HepG2 (cell line): ENCODE measurements around the gene IFNLR1. TPM values are rescaled to one million over a fixed set of nuclear protein-coding genes. Genes with fewer than 3 reads are reported as not detected.

Source experiments
- DPF2 ChIP-seq: sonication (generic); formaldehyde crosslinking; IDR thresholded peaks from 2 replicates; pipeline ENCODE4 v1.4.0; 2020; ENCODE audit warnings: mild to moderate bottlenecking, low read depth, missing genetic modification reagents, borderline replicate concordance
- JUNB ChIP-seq: sonication (generic); formaldehyde crosslinking; IDR thresholded peaks from 2 replicates; pipeline ENCODE4 v1.8.0; 2022; ENCODE audit warnings: missing genetic modification reagents, mild to moderate bottlenecking, borderline replicate concordance
- MAF1 ChIP-seq: sonication (generic); formaldehyde crosslinking; IDR thresholded peaks from 2 replicates; pipeline ENCODE4 v1.5.0; 2020; ENCODE audit warnings: missing genetic modification reagents, borderline replicate concordance
- NFIC ChIP-seq: IDR thresholded peaks from 2 replicates; pipeline ENCODE4 v1.6.1; 2012; ENCODE audit warnings: mild to moderate bottlenecking, low read length, inconsistent platforms
- SYNCRIP ChIP-seq: fragments of 200-400 bp; formaldehyde crosslinking; IDR thresholded peaks from 2 replicates; pipeline ENCODE4 v1.6.1; 2018; ENCODE audit warnings: mild to moderate bottlenecking, low read depth, low read length; ENCODE audit not compliant: insufficient read depth
- TBL1XR1 ChIP-seq: fragments of 150-350 bp; IDR thresholded peaks from 2 replicates; pipeline ENCODE4 v1.6.1; 2014; ENCODE audit warnings: borderline replicate concordance, low read length; ENCODE audit not compliant: partially characterized antibody
- ZNF546 ChIP-seq: sonication (generic); formaldehyde crosslinking; conservative IDR thresholded peaks from 2 replicates; pipeline ENCODE4 v1.8.1; 2023; ENCODE audit warnings: mild to moderate bottlenecking, missing genetic modification reagents
- ZNF616 ChIP-seq: sonication (generic); formaldehyde crosslinking; IDR thresholded peaks from 2 replicates; pipeline ENCODE4 v1.5.0; 2020; ENCODE audit warnings: low read depth, mild to moderate bottlenecking, missing genetic modification reagents
- ZNF772 ChIP-seq: sonication (generic); formaldehyde crosslinking; IDR thresholded peaks from 2 replicates; pipeline ENCODE4 v1.5.0; 2020; ENCODE audit warnings: mild to moderate bottlenecking, missing genetic modification reagents
- polyA plus RNA-seq, 8 experiments: library from polyadenylated mRNA; depleted of rRNA in 3 of 8; stranded (reverse) in 7 of 8; unstranded in 1 of 8; fragments of >200 nt; fragmentation: Illumina TruSeq in 4 of 8; extraction: Trizol in 4 of 8; gene quantifications; 2 replicates each; pipeline versions ENCODE4 v1.2.1 to v1.2.3, GENCODE V29; 2011 to 2016; ENCODE audit warnings: low read depth in 4 of 8, missing spikeins in 1 of 8, mixed read lengths in 1 of 8; ENCODE audit not compliant: insufficient read depth in 1 of 8
- total RNA-seq, 5 experiments: library from RNA; depleted of rRNA; stranded (reverse); fragments of >200 nt; fragmentation: Illumina TruSeq; extraction: Trizol; gene quantifications; 2 replicates each; pipeline ENCODE4 v1.2.3, GENCODE V29; 2016; ENCODE audit warnings: low read depth in 1 of 5
- TF ChIP-seq, protein P1 (sequence below): sonication (generic); formaldehyde crosslinking; IDR thresholded peaks from 2 replicates; pipeline ENCODE4 v1.4.0; 2020; ENCODE audit warnings: mild to moderate bottlenecking, missing genetic modification reagents, borderline replicate concordance
- TF ChIP-seq, protein P2 (sequence below): sonication (generic); formaldehyde crosslinking; IDR thresholded peaks from 2 replicates; pipeline ENCODE4 v1.9.0; 2022; ENCODE audit warnings: missing genetic modification reagents, mild to moderate bottlenecking, borderline replicate concordance
- TF ChIP-seq, protein P3 (sequence below): sonication (generic); formaldehyde crosslinking; IDR thresholded peaks from 2 replicates; pipeline ENCODE4 v1.4.0; 2020; ENCODE audit warnings: mild to moderate bottlenecking, missing genetic modification reagents
- TF ChIP-seq, protein P4 (sequence below): sonication (generic); formaldehyde crosslinking; IDR thresholded peaks from 2 replicates; pipeline ENCODE4 v1.4.0; 2020; ENCODE audit warnings: missing genetic modification reagents, mild to moderate bottlenecking, borderline replicate concordance
- TF ChIP-seq, protein P5 (sequence below): sonication (generic); formaldehyde crosslinking; IDR thresholded peaks from 2 replicates; pipeline ENCODE4 v1.4.0; 2020; ENCODE audit warnings: missing genetic modification reagents
- TF ChIP-seq, protein P6 (sequence below): sonication (generic); formaldehyde crosslinking; IDR thresholded peaks from 2 replicates; pipeline ENCODE4 v1.5.0; 2020; ENCODE audit warnings: mild to moderate bottlenecking, missing genetic modification reagents

Gene IFNLR1
- total and polyA plus RNA-seq, 2 of the 13 experiments (the other 11 are each of a cell fraction or from before 2014, with no cell fraction given), result 3.8 to 8.5 TPM

DNA sequence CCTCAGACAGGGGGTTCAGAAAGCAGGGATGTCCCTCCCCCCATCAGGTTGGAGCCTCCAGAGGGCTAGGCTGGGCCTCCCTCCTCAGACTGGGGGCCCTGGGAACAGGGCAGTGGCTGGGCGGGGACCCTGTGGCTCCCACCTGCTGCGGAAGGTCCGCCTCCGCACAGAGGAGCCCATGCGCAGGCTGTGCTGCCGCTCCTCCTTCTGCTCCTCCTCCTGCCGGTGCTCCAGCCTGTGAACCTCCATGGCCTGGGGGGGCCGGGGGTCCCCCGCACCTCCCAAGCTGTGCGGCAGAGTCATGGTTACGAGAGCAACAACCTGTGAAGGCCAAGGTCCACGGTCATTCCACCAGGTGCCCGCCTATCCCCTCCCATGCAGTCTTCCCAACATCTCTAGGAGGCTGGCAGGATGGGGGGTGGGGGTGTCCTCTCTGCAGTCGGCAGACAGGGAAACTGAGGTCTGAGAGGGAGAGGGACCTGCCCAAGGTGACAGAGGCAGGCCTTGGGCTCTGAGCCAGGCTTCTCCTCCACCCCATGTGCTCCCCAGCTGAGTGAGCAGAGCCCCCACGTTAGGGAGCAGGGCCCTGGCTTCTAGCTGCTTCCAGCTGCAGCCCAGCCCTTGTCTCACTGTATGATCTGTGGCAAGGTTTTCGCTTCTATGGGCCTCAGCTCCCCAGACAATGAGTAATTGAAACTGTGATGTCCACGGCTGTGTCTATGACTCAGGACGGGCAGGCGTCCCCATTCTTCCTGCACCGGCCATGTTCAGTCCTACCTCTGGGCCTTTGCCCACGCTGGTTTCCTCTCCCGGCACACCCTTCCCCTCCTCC, 78.5 kb downstream of the IFNLR1 start (continued):
- TF ChIP-seq, protein P1, sequence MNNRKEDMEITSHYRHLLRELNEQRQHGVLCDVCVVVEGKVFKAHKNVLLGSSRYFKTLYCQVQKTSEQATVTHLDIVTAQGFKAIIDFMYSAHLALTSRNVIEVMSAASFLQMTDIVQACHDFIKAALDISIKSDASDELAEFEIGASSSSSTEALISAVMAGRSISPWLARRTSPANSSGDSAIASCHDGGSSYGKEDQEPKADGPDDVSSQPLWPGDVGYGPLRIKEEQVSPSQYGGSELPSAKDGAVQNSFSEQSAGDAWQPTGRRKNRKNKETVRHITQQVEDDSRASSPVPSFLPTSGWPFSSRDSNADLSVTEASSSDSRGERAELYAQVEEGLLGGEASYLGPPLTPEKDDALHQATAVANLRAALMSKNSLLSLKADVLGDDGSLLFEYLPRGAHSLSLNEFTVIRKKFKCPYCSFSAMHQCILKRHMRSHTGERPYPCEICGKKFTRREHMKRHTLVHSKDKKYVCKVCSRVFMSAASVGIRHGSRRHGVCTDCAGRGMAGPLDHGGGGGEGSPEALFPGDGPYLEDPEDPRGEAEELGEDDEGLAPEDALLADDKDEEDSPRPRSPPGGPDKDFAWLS (CRISPR knock-in tag), result peak; percentile 90; the same call in 1 of the 2 replicates
- TF ChIP-seq ZNF772 (CRISPR knock-in tag) (peak; percentile 61; the same call in 1 of the 2 replicates), TBL1XR1 (peak; percentile 55), ZNF546 (no peak), DPF2 (CRISPR knock-in tag) (no peak), JUNB (no peak), MAF1 (CRISPR knock-in tag) (no peak), ZNF616 (CRISPR knock-in tag) (no peak; the same call in 1 of the 2 replicates), NFIC (no peak), SYNCRIP (no peak)
- TF ChIP-seq, protein P2, sequence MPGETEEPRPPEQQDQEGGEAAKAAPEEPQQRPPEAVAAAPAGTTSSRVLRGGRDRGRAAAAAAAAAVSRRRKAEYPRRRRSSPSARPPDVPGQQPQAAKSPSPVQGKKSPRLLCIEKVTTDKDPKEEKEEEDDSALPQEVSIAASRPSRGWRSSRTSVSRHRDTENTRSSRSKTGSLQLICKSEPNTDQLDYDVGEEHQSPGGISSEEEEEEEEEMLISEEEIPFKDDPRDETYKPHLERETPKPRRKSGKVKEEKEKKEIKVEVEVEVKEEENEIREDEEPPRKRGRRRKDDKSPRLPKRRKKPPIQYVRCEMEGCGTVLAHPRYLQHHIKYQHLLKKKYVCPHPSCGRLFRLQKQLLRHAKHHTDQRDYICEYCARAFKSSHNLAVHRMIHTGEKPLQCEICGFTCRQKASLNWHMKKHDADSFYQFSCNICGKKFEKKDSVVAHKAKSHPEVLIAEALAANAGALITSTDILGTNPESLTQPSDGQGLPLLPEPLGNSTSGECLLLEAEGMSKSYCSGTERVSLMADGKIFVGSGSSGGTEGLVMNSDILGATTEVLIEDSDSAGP, result peak; percentile 82
- TF ChIP-seq, protein P3, sequence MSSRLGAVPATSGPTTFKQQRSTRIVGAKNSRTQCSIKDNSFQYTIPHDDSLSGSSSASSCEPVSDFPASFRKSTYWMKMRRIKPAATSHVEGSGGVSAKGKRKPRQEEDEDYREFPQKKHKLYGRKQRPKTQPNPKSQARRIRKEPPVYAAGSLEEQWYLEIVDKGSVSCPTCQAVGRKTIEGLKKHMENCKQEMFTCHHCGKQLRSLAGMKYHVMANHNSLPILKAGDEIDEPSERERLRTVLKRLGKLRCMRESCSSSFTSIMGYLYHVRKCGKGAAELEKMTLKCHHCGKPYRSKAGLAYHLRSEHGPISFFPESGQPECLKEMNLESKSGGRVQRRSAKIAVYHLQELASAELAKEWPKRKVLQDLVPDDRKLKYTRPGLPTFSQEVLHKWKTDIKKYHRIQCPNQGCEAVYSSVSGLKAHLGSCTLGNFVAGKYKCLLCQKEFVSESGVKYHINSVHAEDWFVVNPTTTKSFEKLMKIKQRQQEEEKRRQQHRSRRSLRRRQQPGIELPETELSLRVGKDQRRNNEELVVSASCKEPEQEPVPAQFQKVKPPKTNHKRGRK, result no peak
- TF ChIP-seq, protein P4, sequence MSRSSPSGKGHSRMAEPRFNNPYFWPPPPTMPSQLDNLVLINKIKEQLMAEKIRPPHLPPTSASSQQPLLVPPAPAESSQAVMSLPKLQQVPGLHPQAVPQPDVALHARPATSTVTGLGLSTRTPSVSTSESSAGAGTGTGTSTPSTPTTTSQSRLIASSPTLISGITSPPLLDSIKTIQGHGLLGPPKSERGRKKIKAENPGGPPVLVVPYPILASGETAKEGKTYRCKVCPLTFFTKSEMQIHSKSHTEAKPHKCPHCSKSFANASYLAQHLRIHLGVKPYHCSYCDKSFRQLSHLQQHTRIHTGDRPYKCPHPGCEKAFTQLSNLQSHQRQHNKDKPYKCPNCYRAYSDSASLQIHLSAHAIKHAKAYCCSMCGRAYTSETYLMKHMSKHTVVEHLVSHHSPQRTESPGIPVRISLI (CRISPR knock-in tag), result no peak
- TF ChIP-seq, protein P5, sequence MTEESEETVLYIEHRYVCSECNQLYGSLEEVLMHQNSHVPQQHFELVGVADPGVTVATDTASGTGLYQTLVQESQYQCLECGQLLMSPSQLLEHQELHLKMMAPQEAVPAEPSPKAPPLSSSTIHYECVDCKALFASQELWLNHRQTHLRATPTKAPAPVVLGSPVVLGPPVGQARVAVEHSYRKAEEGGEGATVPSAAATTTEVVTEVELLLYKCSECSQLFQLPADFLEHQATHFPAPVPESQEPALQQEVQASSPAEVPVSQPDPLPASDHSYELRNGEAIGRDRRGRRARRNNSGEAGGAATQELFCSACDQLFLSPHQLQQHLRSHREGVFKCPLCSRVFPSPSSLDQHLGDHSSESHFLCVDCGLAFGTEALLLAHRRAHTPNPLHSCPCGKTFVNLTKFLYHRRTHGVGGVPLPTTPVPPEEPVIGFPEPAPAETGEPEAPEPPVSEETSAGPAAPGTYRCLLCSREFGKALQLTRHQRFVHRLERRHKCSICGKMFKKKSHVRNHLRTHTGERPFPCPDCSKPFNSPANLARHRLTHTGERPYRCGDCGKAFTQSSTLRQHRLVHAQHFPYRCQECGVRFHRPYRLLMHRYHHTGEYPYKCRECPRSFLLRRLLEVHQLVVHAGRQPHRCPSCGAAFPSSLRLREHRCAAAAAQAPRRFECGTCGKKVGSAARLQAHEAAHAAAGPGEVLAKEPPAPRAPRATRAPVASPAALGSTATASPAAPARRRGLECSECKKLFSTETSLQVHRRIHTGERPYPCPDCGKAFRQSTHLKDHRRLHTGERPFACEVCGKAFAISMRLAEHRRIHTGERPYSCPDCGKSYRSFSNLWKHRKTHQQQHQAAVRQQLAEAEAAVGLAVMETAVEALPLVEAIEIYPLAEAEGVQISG, result no peak; the same call in 1 of the 2 replicates
- TF ChIP-seq, protein P6, sequence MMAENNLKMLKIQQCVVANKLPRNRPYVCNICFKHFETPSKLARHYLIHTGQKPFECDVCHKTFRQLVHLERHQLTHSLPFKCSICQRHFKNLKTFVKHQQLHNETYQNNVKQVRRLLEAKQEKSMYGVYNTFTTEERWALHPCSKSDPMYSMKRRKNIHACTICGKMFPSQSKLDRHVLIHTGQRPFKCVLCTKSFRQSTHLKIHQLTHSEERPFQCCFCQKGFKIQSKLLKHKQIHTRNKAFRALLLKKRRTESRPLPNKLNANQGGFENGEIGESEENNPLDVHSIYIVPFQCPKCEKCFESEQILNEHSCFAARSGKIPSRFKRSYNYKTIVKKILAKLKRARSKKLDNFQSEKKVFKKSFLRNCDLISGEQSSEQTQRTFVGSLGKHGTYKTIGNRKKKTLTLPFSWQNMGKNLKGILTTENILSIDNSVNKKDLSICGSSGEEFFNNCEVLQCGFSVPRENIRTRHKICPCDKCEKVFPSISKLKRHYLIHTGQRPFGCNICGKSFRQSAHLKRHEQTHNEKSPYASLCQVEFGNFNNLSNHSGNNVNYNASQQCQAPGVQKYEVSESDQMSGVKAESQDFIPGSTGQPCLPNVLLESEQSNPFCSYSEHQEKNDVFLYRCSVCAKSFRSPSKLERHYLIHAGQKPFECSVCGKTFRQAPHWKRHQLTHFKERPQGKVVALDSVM (CRISPR knock-in tag), result peak; percentile 75
